ENCODE results near the gene ETV3L.
A peak's percentile ranks its signal among the peaks of the same experiment; 100 is the strongest.

ETV3L gene

DNA sequence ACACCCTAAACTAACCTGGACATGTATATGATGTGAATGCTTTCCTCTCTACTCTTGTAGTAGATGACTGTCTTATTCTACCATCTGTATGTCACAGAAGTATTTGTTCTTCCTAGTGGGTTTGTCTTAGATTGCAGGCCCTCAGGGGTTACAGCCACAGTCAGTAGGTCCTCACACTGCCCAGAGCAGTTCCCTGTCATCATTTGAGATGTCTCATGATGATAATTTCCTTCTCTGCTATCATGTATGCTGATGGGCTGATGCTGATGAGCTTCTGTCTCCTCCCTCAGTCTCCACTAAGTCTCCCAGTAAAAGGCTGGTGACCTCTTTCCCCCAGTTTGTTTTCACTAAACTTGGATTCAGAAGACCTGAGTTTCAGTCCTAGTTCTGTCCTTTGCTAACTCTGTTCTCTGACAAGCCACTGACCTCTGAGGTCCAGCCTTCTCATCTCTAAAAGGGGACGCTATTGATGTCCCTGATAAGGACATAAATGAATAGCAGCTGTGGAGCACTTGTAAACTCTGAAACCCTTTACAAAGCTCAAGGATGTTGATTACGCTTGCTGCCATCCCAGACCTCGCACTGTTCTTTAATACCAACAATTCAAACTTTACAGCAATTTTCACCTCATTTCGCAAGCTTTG lies 41.7 kb upstream of the ETV3L start:
- TF ChIP-seq CTCF (conservative IDR thresholded peaks at IDR 0.05; ENCODE audit: low read depth, low read length), result no peak
- Histone ChIP-seq H3K79me2 (ENCODE audit: insufficient read depth, low read depth) (peaks cover 17% of the 10 kb centered on the region), H3K9ac (no peak overlapping the region), H3K27me3 (ENCODE audit: insufficient read depth, low read depth) (no peaks in the 10 kb centered on the region), H3K4me2 (no peak overlapping the region), H3K4me3 (IDR thresholded peaks at IDR 0.05; ENCODE audit: insufficient read depth, low read depth, low read length) (no peak overlapping the region), H3K36me3 (ENCODE audit: insufficient read depth) (no peaks in the 10 kb centered on the region), H3K4me1 (ENCODE audit: low read depth, poor library complexity, severe bottlenecking) (peaks cover 16% of the 10 kb centered on the region), H3K27ac (no peak overlapping the region), H2AFZ (ENCODE audit: low read depth) (no peak overlapping the region), H4K20me1 (ENCODE audit: insufficient read depth) (no peaks in the 10 kb centered on the region)

- Histone ChIP-seq H3K9ac (no peak overlapping the region), H3K27ac (no peak overlapping the region), H2AFZ (ENCODE audit: low read depth) (no peak overlapping the region), H3K79me2 (ENCODE audit: insufficient read depth, low read depth) (peaks cover 23% of the 10 kb centered on the region), H3K4me2 (no peak overlapping the region), H4K20me1 (ENCODE audit: insufficient read depth) (no peaks in the 10 kb centered on the region), H3K4me1 (ENCODE audit: low read depth, poor library complexity, severe bottlenecking) (peaks cover 28% of the 10 kb centered on the region), H3K36me3 (ENCODE audit: insufficient read depth) (0 out of 2 replicates have a peak, but pooled peaks cover 2% of the 10 kb centered on the region), H3K4me3 (IDR thresholded peaks at IDR 0.05; ENCODE audit: insufficient read depth, low read depth, low read length) (no peak overlapping the region), H3K27me3 (ENCODE audit: insufficient read depth, low read depth) (no peaks in the 10 kb centered on the region)
- no peak for TF ChIP-seq CTCF (conservative IDR thresholded peaks at IDR 0.05; ENCODE audit: low read depth, low read length)
These were observed 40.5 kb upstream of the ETV3L start for GRCh38 chr1:157140063-157140588.

DNA sequence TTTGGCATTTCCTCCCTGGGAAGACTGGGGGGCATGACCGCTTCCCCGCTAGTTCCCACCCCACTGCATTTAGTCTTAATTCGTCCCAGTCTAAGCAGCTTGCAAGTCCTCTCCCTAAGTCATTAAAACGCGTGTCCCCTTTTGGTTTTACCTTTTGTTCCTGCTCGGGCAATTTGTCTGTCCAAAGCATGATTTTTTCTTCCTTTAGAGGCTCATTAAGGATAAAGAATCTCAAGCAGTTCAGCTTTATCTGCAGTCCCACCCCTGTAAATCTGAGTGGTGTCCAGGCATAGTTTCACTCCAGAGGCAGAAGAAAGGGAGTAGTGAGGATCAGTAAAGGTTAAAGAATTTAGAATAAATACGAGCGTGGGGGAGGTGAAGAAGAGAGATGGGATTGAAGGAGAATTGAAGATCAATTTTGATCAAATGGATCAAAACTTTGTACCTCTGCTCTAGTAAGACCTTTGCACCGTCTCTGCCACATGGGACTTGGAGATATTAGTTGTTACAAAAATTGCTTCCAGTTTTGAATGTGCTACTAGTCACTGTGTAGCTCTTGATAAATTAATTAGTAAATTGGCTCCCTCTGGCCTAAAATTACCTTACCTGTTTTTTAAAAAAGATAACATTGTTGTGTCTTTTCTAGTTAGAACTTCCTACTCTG lies 39.6 kb upstream of the ETV3L start:
- peak overlapping the region; percentile 73 for H3K9ac ChIP-seq
- peaks cover 24% of the 10 kb centered on the region for H3K79me2 ChIP-seq (ENCODE audit: insufficient read depth, low read depth)
- peak overlapping the region; percentile 51 for H3K27ac ChIP-seq
- no peaks in the 10 kb centered on the region for H3K27me3 ChIP-seq (ENCODE audit: insufficient read depth, low read depth)
- peak overlapping the region; percentile 93 for H3K4me3 ChIP-seq (IDR thresholded peaks at IDR 0.05; ENCODE audit: insufficient read depth, low read depth, low read length)
- H3K36me3 ChIP-seq (ENCODE audit: insufficient read depth), result 0 out of 2 replicates have a peak, but pooled peaks cover 5% of the 10 kb centered on the region
- peaks cover 38% of the 10 kb centered on the region for H3K4me1 ChIP-seq (ENCODE audit: low read depth, poor library complexity, severe bottlenecking)
- TF ChIP-seq CTCF (conservative IDR thresholded peaks at IDR 0.05; ENCODE audit: low read depth, low read length), result 0 out of 2 replicates have a peak, but pooled peaks have one; percentile 5
- no peaks in the 10 kb centered on the region for H4K20me1 ChIP-seq (ENCODE audit: insufficient read depth)
- peak overlapping the region; percentile 73 for H2AFZ ChIP-seq (ENCODE audit: low read depth)
- peak overlapping the region; percentile 80 for H3K4me2 ChIP-seq

GRCh38 chr1:157138220-157139051 lies 38.8 kb upstream of the ETV3L start, which contains the start of gene ETV3:
Gene ETV3 (minus strand): TSS chr1:157138395. CDS start chr1:157136352, 2,043 bp downstream.
- Histone ChIP-seq H3K4me3 (IDR thresholded peaks at IDR 0.05; ENCODE audit: insufficient read depth, low read depth, low read length) (peak within 1 kb of the TSS; percentile 93), H3K9ac (peak within 1 kb of the TSS; percentile 73), H3K27me3 (ENCODE audit: insufficient read depth, low read depth) (no peaks in the 10 kb centered on the region), H3K4me1 (ENCODE audit: low read depth, poor library complexity, severe bottlenecking) (peaks cover 45% of the 10 kb centered on the region), H4K20me1 (ENCODE audit: insufficient read depth) (no peaks in the 10 kb centered on the region), H3K27ac (peak within 1 kb of the TSS; percentile 51), H3K4me2 (peak within 1 kb of the TSS; percentile 92), H3K79me2 (ENCODE audit: insufficient read depth, low read depth) (peaks cover 32% of the 10 kb centered on the region), H2AFZ (ENCODE audit: low read depth) (peak within 1 kb of the TSS; percentile 73), H3K36me3 (ENCODE audit: insufficient read depth) (peaks cover 5% of the 10 kb centered on the region; the same call in 1 of the 2 replicates)
- no peak for TF ChIP-seq CTCF (conservative IDR thresholded peaks at IDR 0.05; ENCODE audit: low read depth, low read length)

Measured in KMS-11 (cell line).